Measurements from ENCODE around the gene SHISAL1. TPM values are rescaled to one million over a fixed set of nuclear protein-coding genes. Genes with fewer than 3 reads are reported as not detected.
A peak's percentile ranks its signal among the peaks of the same experiment; 100 is the strongest.

SHISAL1 gene
- total RNA-seq, 2 donors from 2014 or later: 0.42 to 0.95 TPM

DNA sequence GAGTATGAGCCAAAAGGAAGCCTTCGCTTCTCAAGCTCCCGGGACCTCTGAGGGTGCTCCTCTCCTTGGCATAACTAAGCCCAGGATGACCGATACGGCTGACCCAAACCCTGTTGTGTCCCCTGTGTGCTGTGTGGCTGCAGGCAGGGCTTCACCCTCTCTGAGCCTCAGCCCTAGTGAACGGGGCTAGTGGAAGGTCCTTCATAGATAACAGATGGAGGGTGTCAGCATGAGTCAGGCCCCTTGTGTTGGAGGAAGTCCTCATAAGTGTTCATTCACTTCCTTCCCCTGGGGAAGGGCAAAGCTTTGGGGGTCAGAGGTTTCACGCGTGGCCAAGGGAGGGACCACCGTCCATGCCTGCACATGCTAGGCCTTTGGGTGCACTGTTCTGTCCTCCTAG is 21.5 kb downstream of the SHISAL1 start:
- Mint-ChIP-seq H3K27ac (no peak overlapping the region), H3K4me3 (no peak overlapping the region), H3K4me1 (peaks cover 17% of the 10 kb centered on the region), H3K36me3 (ENCODE audit: low read depth) (peaks cover 3% of the 10 kb centered on the region), H3K27me3 (ENCODE audit: insufficient read depth) (no peaks in the 10 kb centered on the region), H3K9me3 (peaks cover 11% of the 10 kb centered on the region)
- H3K4me3 ChIP-seq (ENCODE audit: low read length): no peak overlapping the region
- no peaks in the 10 kb centered on the region for H3K27me3 ChIP-seq (ENCODE audit: control insufficient read depth, insufficient read depth, low read length, poor library complexity, severe bottlenecking)
- no peak for DNase-seq
- no peaks in the 10 kb centered on the region for H3K4me1 ChIP-seq (ENCODE audit: control insufficient read depth, insufficient read depth, low read length)
- H3K36me3 ChIP-seq (ENCODE audit: control insufficient read depth, insufficient read depth, low read length): no peaks in the 10 kb centered on the region
- 90 to 100% methylated on average over 2 to 8 of the region's 8 CpGs for WGBS, 2 experiments (ENCODE audit: insufficient coverage in 1 of 2, insufficient read length in 1 of 2)
- peaks cover 11% of the 10 kb centered on the region for H3K9me3 ChIP-seq (ENCODE audit: control insufficient read depth, low read length)
- TF ChIP-seq, protein P1, sequence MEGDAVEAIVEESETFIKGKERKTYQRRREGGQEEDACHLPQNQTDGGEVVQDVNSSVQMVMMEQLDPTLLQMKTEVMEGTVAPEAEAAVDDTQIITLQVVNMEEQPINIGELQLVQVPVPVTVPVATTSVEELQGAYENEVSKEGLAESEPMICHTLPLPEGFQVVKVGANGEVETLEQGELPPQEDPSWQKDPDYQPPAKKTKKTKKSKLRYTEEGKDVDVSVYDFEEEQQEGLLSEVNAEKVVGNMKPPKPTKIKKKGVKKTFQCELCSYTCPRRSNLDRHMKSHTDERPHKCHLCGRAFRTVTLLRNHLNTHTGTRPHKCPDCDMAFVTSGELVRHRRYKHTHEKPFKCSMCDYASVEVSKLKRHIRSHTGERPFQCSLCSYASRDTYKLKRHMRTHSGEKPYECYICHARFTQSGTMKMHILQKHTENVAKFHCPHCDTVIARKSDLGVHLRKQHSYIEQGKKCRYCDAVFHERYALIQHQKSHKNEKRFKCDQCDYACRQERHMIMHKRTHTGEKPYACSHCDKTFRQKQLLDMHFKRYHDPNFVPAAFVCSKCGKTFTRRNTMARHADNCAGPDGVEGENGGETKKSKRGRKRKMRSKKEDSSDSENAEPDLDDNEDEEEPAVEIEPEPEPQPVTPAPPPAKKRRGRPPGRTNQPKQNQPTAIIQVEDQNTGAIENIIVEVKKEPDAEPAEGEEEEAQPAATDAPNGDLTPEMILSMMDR (conservative IDR thresholded peaks at IDR 0.05): no peak
- H3K9ac ChIP-seq (ENCODE audit: extremely low read depth, low read length, poor library complexity, severe bottlenecking): no peak overlapping the region
- no peak overlapping the region for H3K27ac ChIP-seq (ENCODE audit: low read depth, low read length)

DNA sequence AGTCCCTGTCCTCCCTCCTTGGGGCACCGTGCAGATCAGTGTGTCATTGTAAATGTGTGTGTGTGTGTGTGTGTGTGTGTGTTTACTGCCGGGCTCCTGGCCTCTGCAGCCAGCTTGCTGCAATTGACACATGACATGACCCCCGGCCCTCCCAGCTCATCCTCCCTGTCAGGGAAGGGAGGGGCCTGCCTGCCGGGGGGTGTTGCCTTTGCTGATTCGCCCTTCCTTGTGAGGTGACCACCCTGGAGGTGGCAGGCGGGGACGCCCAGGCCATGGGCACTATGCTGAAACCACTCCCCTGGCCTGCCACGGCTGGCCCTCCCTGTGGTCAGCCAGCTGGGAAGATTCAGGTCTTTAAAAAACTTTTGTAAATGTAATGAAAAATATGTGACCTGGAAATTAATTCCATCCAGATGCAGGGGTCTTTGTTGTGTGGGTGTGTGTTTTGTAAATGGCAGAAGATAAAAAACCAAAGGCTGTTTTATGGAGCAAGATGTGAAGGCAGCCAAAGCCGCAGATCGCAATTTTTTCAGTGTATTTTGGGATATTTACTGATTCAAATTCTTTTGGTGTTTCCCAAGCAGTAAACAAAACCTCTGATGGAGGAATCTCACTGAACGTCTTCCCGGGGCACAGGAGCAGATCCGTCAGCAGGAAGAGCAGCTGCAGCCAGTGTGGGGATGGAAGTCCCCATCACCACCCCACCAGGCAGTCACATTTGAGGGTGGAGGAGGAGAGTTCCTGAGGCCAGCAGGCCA is 23.2 kb downstream of the SHISAL1 start:
- peak; percentile 93 for DNase-seq
- Mint-ChIP-seq H3K9me3 (peaks cover 8% of the 10 kb centered on the region), H3K4me3 (no peak overlapping the region), H3K27ac (no peak overlapping the region), H3K4me1 (peaks cover 17% of the 10 kb centered on the region), H3K27me3 (ENCODE audit: insufficient read depth) (no peaks in the 10 kb centered on the region), H3K36me3 (ENCODE audit: low read depth) (peaks cover 3% of the 10 kb centered on the region)
- no peaks in the 10 kb centered on the region for H3K27me3 ChIP-seq (ENCODE audit: control insufficient read depth, insufficient read depth, low read length, poor library complexity, severe bottlenecking)
- TF ChIP-seq, protein P1 (conservative IDR thresholded peaks at IDR 0.05): no peak
- H3K4me1 ChIP-seq (ENCODE audit: control insufficient read depth, insufficient read depth, low read length): no peaks in the 10 kb centered on the region
- no peak overlapping the region for H3K27ac ChIP-seq (ENCODE audit: low read depth, low read length)
- H3K4me3 ChIP-seq (ENCODE audit: low read length): no peak overlapping the region
- WGBS, 2 experiments (ENCODE audit: insufficient coverage in 1 of 2, insufficient read length in 1 of 2): 74 to 96% methylated on average over 2 to 12 of the region's 13 CpGs
- no peak overlapping the region for H3K9ac ChIP-seq (ENCODE audit: extremely low read depth, low read length, poor library complexity, severe bottlenecking)
- no peaks in the 10 kb centered on the region for H3K36me3 ChIP-seq (ENCODE audit: control insufficient read depth, insufficient read depth, low read length)
- H3K9me3 ChIP-seq (ENCODE audit: control insufficient read depth, low read length): peaks cover 7% of the 10 kb centered on the region

DNA sequence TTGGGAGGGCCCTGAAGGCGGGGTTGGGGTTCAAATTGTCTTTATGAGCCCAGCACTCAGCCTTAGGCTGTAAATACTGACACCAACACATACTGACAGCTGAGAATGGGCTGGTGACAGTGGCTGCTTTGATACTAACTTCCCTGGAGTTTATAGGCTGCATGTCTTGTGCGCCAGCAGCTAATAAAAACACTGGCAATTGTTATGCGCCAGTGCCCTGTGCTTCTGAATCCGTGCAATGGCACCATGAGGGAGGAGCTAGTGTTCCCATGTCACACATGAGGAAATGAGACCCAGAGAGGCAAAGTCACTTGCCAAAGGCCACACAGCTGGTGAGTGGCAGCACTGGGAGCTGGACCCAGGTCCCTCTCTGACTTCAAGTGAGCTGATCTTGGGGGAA is 23.8 kb downstream of the SHISAL1 start:
- 89 to 93% methylated on average over 3 to 4 of the region's 4 CpGs for WGBS, 2 experiments (ENCODE audit: insufficient coverage in 1 of 2, insufficient read length in 1 of 2)
- no peak overlapping the region for H3K27ac Mint-ChIP-seq
- H3K4me1 ChIP-seq (ENCODE audit: control insufficient read depth, insufficient read depth, low read length): no peaks in the 10 kb centered on the region
- no peaks in the 10 kb centered on the region for H3K27me3 ChIP-seq (ENCODE audit: control insufficient read depth, insufficient read depth, low read length, poor library complexity, severe bottlenecking)
- no peaks in the 10 kb centered on the region for H3K36me3 ChIP-seq (ENCODE audit: control insufficient read depth, insufficient read depth, low read length)
- H3K4me3 ChIP-seq (ENCODE audit: low read length): no peak overlapping the region
- H3K9me3 Mint-ChIP-seq: peaks cover under 1% of the 10 kb centered on the region
- TF ChIP-seq, protein P1 (conservative IDR thresholded peaks at IDR 0.05): no peak
- H3K27me3 Mint-ChIP-seq (ENCODE audit: insufficient read depth): no peaks in the 10 kb centered on the region
- no peak overlapping the region for H3K27ac ChIP-seq (ENCODE audit: low read depth, low read length)
- no peak overlapping the region for H3K9ac ChIP-seq (ENCODE audit: extremely low read depth, low read length, poor library complexity, severe bottlenecking)
- H3K9me3 ChIP-seq (ENCODE audit: control insufficient read depth, low read length): peaks cover under 1% of the 10 kb centered on the region
- no peak overlapping the region for H3K4me3 Mint-ChIP-seq
- DNase-seq: no peak
- H3K4me1 Mint-ChIP-seq: peaks cover 17% of the 10 kb centered on the region
- peaks cover under 1% of the 10 kb centered on the region for H3K36me3 Mint-ChIP-seq (ENCODE audit: low read depth)

Data from endodermal cell (in vitro differentiated cells).